Right lung (tissue), 5 donors: ENCODE measurements around the gene FAM151A. TPM values are rescaled to one million over a fixed set of nuclear protein-coding genes. Genes with fewer than 3 reads are reported as not detected.
"Not testable (repeated sequence)": the region's sequence is repeated elsewhere in the genome, so short reads cannot be mapped to it uniquely, and the experiment has no call there.

Experiments
- DNase-seq, 2 donors: peaks; one replicate each; pipeline ENCODE4 v3.0.0-alpha.2; 2013
- polyA plus RNA-seq, 5 donors: library from polyadenylated mRNA; unstranded; fragments of 120-200 nt; gene quantifications; one replicate each; pipeline versions ENCODE4 v1.2.1 to v1.2.3, GENCODE V29; 2013; ENCODE audit warnings: inconsistent platforms in 1 of 5, low replicate concordance in 1 of 5; ENCODE audit not compliant: insufficient read length in 5 of 5, insufficient read depth in 1 of 5

Gene FAM151A
- polyA plus RNA-seq, 5 donors, result 0.31 to 0.97 (median 0.57) TPM

DNA sequence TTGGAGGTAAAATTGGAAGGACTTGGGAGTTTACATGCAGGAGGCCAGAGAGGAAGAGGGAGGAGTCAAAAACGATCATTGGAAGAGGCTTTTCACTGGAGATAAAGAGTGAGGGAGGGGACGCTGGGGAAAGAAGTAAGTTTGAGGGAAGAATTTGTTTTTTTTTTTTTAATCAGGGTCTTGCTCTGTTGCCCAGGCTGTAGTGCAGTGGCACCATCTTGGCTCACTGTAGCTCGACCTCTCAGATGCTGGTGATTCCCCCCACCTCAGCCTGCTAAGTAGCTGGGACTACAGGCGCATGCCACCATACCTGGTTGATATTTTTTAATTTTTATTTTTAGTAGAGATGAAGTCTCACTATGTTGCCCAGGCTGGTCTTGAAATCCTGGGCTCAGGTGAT is 17.0 kb upstream of the FAM151A start:
- DNase-seq, result no peak

- not testable (repeated sequence) for DNase-seq
Observed at GRCh38 chr1:54636461-54637446, 13.4 kb upstream of the FAM151A start.

- DNase-seq, result not testable (repeated sequence)
Observed at GRCh38 chr1:54635804-54636203, 12.5 kb upstream of the FAM151A start.

GRCh38 chr1:54627196-54627595 is 3.9 kb upstream of the FAM151A start:
- no peak for DNase-seq

DNA sequence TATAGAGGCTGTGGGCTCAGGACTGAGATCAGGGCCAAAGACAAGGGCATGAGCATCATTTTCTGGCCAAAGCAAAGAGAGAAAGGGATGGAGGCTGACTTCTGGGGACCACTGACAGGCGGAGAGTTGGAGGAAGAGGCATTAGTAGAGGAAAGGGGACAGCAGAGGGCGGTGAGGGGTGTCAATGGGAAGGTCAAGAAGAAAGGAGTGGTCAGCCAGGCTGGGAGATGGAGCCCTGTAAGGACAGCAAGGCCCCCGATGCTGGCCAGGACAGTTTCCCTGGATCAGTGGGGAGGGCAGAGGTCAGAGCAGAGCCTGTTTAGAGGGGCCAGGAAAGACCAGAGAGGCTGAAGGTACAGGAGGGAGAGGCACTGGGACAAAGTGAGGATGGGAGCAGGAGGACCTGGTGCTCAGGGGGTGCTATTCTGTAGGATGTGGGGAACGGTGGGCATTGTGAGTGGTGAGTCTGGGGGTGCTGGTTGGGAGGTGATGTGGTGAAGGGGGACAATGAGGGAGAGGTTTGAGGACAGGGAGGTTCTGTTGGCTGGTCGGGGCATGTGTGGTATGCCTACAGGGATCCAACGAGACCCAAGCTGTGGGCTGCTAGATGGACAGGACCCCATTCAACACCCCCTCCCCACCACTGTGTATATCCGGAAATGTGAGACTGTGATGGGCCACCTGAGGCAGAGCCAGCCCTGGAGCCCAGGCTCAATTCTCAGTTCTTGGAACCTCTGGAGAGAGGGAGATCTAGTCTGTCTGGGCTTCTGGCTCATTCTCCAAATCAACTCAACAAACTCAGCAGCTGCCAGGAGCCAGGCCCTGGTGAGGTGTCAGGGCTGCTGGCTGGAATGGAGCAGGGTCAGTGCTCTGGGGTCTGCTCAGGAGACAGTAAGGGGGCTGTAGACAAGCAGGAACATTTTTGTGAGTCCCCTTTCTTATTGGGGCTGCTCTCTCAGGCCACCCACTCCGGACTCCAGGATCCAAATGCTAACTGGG is 1.4 kb upstream of the FAM151A start:
- no peak for DNase-seq

GRCh38 chr1:54619749-54620148 is 3.6 kb downstream of the FAM151A start:
- no peak for DNase-seq

DNA sequence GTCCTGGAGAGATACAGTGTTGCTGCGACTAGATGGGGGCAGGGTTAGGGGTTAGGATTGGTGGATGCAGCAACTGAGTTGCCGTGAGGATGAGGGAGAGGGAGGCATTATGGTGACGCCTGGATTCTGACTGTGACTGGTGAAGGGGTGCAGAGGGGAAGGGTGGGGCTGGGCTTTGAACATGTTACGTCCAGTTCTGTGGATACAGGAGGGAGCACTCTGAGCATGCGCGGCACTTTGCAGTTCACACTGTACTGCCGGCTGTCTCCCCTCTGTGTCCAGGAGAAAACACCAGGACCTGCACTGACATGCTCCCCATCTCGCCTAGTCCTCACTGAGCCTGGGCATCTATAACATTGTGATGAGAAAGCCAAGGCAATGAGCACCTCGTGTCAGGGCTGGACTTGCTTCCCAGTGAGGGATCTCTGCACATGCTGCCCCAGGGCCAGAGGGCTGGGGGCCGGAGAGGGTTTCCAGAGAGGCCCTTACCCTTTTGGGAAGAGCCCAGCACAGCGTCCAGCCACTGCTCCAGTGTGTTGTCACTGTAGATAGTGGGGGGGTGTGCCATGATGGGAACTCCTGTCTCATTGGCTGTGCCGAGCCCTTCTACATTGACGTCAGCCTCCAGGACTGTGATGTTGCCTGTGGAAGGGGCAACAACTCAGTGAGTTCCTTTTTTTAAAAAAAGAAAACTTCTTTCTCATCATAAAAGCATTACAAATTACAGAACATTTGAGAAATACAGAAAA is 7.6 kb downstream of the FAM151A start:
- no peak for DNase-seq

DNA sequence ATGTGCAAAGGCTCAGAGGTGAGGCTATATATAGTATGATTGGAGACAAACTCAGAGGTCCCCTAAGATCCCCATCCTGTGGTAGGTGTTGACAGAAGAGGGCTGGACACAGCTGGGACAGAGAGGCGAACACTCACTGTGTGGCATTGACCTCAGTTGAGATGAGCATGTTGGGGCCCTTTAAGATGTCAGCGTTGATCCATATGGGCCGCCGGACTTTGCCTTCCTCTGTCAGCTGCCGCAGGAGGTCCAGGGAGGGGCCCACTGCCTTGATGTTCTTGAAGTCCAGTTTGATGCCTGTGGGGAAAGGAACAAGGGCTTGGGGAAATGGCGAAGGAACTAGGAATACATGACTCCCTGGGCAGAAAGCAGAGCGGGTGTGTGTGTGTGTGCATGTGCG is 8.8 kb downstream of the FAM151A start:
- no peak for DNase-seq

DNA sequence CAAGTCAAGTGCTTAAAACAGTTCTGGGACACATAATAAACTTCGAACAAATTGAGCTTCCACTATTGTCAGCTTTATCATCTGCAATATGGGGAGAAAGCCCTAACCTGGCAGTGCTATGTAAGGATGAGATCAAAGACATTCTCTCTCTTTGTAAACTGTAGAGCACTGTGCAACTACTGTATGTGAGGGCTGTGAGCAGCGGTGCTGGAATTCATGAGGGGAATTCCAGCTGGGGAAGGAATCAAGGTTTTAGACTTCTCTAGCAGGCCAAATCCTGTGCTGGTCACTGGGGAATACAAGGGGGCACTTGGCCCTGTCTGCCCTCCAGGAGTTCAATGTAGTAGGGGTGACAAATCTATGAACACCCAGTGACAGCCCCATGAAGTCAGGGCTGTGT is 9.3 kb downstream of the FAM151A start:
- no peak for DNase-seq

- no peak for DNase-seq
Observed at GRCh38 chr1:54611621-54612020, 11.7 kb downstream of the FAM151A start.

DNA sequence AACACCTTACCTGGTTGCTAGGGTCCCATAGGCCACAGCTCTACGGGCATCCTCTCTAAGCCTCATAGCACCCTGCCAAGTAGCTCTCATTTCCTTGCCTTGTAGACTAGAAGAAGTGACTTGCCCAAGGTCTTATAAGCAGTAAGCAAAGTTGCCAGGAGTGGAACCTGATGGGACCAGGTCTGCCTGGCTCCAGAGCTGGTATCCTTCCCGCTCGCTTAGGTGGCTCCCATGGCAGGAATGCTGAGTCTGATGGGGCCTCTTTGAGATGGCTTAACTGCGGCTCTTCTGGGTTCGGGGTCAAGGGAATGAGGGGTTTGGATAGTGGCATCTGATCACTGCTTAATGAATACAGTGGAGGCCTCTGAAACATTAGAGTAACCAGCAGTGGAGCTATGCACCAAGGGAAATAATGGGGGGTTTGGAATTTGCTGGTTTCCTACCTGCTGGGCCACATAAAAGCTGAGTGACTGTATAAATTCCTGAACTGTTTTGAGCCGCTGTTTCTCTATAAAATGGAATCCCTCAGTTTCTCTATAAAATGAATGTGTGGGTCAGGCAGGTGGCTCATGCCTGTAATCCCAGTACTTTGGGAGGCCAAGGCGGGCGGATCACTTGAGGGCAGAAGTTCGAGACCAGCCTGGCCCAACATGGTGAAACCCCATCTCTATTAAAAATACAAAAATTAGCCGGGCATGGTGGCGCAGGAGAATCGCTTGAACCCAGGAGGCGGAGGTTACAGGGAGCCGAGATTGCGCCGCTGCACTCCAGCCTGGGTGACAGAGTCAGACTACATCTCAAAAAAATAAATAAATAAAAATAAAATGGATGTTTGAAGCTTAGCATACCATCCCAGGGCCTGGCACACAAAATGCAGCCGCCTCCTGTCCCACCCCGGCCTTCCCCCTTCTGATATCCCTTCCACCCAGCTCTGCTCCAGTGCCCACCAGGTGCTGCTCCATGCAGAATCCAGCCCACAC is 12.4 kb downstream of the FAM151A start:
- no peak for DNase-seq

GRCh38 chr1:54610048-54610447 is 13.3 kb downstream of the FAM151A start:
- no peak for DNase-seq

GRCh38 chr1:54609301-54609921 is 13.9 kb downstream of the FAM151A start:
- no peak for DNase-seq

DNA sequence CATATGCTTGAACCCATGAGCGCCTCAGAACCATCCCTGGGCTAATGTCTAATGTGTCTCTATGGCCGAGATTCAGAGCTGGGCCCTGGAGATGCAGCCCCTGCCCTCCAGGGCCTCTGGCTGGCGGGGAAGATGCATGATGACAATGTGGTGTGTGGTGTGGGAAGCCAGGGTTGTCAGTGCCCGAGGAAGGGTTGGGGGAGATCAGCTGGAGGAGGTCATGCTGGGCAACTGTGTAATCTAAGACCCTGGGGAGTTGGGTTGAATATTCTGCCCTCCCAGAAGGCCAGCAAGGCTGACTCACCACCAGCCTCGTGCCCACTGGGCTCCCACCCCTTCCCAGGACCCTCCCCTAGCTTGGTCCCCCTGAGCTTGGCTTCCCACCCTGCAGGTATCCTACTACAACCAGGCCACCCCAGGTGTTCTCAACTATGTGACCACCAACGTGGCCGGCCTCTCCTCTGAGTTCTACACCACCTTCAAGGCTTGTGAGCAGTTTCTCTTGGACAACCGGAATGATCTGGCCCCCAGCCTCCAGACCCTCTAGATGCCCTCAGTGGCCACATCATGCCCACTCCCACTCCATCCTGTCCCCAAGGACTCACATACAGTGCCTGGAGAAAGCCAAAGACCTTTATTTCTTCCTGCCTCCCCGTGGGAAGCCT is 14.6 kb downstream of the FAM151A start:
- no peak for DNase-seq

GRCh38 chr1:54607821-54608565 is 15.3 kb downstream of the FAM151A start:
- no peak for DNase-seq

- no peak for DNase-seq
Observed at GRCh38 chr1:54606990-54607325, 16.4 kb downstream of the FAM151A start.

DNA sequence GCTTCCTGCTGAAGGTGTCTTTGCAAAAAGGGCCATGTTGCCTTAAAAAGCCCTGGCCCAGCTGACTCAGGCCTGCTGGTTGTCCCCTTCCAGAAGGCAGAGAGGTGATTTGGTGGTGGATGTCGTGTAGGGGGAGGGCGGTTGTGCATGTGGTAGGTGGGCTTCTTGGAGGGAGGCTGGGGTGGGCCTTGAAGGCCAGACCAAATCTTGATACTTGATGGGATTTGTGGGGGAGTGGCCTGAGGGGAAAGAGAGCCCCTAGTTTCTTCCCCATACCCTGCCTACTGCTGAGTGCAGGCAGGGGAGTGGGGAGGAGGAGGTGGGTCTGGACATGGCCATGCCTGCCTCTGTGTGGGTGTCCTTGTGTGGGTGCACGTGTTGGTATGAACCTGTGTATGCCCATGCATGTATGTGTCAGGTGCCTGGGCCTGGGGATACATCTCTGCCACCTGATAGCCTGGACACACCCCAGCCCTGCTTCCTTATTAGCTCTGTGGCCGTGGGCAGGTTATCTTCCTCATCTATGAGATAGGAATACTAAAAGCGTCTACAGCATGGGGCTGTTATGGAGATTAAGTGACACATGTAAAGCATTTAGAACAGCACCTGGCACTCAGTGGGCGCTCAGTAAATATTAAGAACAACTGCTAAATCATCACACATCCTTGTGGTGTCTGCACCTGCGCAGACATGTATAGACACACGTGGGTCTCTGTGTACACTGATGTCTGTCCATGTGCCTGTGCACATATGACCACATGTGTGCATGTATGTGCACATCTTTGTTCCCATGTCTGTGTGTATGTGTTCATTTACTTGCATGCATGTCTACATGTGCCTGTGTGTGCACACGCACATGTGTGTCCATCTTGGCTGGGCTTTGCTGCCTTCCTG is 17.0 kb downstream of the FAM151A start:
- no peak for DNase-seq
